MM.1S (cell line): Measurements from ENCODE around the gene TBC1D21.

Experiments
- DNase-seq: peaks from one replicate; pipeline ENCODE4 v3.0.0-alpha.2; 2015
- H2AFZ ChIP-seq: fragments of 300-600 bp; sonication (generic); 2 replicates; pipeline ENCODE4 v1.6.0; 2016; ENCODE audit warnings: antibody characterized with exemption, low read length
- H3F3A ChIP-seq: fragments of 300-600 bp; sonication (generic); 2 replicates; pipeline ENCODE4 v1.6.1; 2016; ENCODE audit warnings: mild to moderate bottlenecking, antibody characterized with exemption, low read length, moderate library complexity, mixed read lengths; ENCODE audit not compliant: insufficient read depth
- H3K27ac ChIP-seq: fragments of 300-600 bp; sonication (generic); 2 replicates; pipeline ENCODE4 v1.5.1; 2016; ENCODE audit warnings: mild to moderate bottlenecking, low read length
- H3K27me3 ChIP-seq: fragments of 300-600 bp; sonication (generic); replicated peaks from 2 replicates; pipeline ENCODE4 v1.6.0; 2016; ENCODE audit warnings: low read length; ENCODE audit not compliant: insufficient read depth
- H3K36me3 ChIP-seq: fragments of 300-600 bp; sonication (generic); replicated peaks from 2 replicates; pipeline ENCODE4 v1.6.1; 2016; ENCODE audit warnings: mild to moderate bottlenecking, low read length, mixed read lengths; ENCODE audit not compliant: insufficient read depth
- H3K4me1 ChIP-seq: fragments of 300-600 bp; sonication (generic); 2 replicates; pipeline ENCODE4 v1.6.1; 2016; ENCODE audit warnings: low read length, mixed read lengths
- H3K4me2 ChIP-seq: fragments of 300-600 bp; sonication (generic); 2 replicates; pipeline ENCODE4 v1.6.0; 2016; ENCODE audit warnings: low read depth, low read length
- H3K4me3 ChIP-seq: fragments of 300-600 bp; sonication (generic); 2 replicates; pipeline ENCODE4 v1.5.1; 2016; ENCODE audit warnings: low read length, mixed read lengths
- H3K79me2 ChIP-seq: fragments of 300-600 bp; sonication (generic); 2 replicates; pipeline ENCODE4 v1.6.1; 2016; ENCODE audit warnings: mixed run types, low read length, mixed read lengths
- H3K9ac ChIP-seq: fragments of 300-600 bp; sonication (generic); 2 replicates; pipeline ENCODE4 v1.6.1; 2016; ENCODE audit warnings: low read length, mixed read lengths
- H3K9me2 ChIP-seq: fragments of 300-600 bp; sonication (generic); replicated peaks from 2 replicates; pipeline ENCODE4 v1.6.1; 2016; ENCODE audit warnings: mild to moderate bottlenecking, low read length, mixed read lengths; ENCODE audit not compliant: insufficient read depth
- H3K9me3 ChIP-seq: fragments of 300-600 bp; sonication (generic); replicated peaks from 2 replicates; pipeline ENCODE4 v1.6.1; 2016; ENCODE audit warnings: mild to moderate bottlenecking, low read length, mixed read lengths; ENCODE audit not compliant: insufficient read depth
- H4K20me1 ChIP-seq: fragments of 300-600 bp; sonication (generic); 2 replicates; pipeline ENCODE4 v1.6.1; 2016; ENCODE audit warnings: mild to moderate bottlenecking, low read length, moderate library complexity, mixed read lengths; ENCODE audit not compliant: insufficient read depth
- EZH2 ChIP-seq: fragments of 300-600 bp; sonication (generic); optimal IDR thresholded peaks from 2 replicates; pipeline ENCODE3; 2017; ENCODE audit warnings: low read depth, mild to moderate bottlenecking, antibody characterized with exemption, low read length, mixed read lengths
- EZH2phosphoT487 ChIP-seq: fragments of 300-600 bp; sonication (generic); IDR thresholded peaks from 2 replicates; pipeline ENCODE4 v1.6.1; 2018; ENCODE audit warnings: antibody characterized with exemption, low read length
- TF ChIP-seq, protein P1 (sequence below): fragments of 300-600 bp; sonication (generic); IDR thresholded peaks from 2 replicates; pipeline ENCODE4 v1.5.1; 2016; ENCODE audit warnings: antibody characterized with exemption, low read length, mixed read lengths

Gene TBC1D21

DNA sequence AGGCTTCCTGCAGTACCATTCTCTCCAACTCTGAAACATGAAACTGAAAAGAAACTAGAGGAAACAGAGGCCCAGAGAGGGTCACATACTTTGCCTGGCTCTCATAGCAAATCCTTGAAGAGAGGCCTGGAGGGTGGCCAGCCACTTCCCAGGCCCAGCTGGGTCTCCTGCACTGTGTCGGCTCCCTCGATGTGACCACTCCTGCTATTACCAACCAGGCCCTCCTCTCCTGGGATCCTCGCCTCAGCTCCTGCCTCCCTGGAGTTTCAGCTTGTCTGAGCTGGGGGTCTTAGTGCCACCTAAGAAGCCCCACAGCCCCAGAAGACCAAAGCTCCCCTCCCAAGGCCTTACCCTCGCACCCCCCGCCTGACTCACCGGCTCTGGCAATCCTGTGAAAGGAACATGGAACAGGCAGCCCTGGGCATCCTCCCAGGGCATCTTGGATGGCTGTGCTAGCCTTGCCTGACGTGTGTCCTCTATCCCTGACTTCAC is 57.5 kb downstream of the TBC1D21 start:
- no peaks in the 10 kb centered on the region for H4K20me1 ChIP-seq
- no peak overlapping the region for H3K4me2 ChIP-seq
- DNase-seq: no peak
- H3K79me2 ChIP-seq: no peaks in the 10 kb centered on the region
- H3K9ac ChIP-seq: no peak overlapping the region
- H3K9me3 ChIP-seq: no peaks in the 10 kb centered on the region
- H3K36me3 ChIP-seq: no peaks in the 10 kb centered on the region
- no peaks in the 10 kb centered on the region for H3K9me2 ChIP-seq
- H3K27ac ChIP-seq: no peak overlapping the region
- no peaks in the 10 kb centered on the region for H3K4me1 ChIP-seq
- H3F3A ChIP-seq: no peaks in the 10 kb centered on the region
- no peak overlapping the region for H3K4me3 ChIP-seq
- no peak overlapping the region for H2AFZ ChIP-seq
- H3K27me3 ChIP-seq: peaks cover 36% of the 10 kb centered on the region
- TF ChIP-seq EZH2phosphoT487: no peak
- TF ChIP-seq EZH2: no peak
- TF ChIP-seq, protein P1, sequence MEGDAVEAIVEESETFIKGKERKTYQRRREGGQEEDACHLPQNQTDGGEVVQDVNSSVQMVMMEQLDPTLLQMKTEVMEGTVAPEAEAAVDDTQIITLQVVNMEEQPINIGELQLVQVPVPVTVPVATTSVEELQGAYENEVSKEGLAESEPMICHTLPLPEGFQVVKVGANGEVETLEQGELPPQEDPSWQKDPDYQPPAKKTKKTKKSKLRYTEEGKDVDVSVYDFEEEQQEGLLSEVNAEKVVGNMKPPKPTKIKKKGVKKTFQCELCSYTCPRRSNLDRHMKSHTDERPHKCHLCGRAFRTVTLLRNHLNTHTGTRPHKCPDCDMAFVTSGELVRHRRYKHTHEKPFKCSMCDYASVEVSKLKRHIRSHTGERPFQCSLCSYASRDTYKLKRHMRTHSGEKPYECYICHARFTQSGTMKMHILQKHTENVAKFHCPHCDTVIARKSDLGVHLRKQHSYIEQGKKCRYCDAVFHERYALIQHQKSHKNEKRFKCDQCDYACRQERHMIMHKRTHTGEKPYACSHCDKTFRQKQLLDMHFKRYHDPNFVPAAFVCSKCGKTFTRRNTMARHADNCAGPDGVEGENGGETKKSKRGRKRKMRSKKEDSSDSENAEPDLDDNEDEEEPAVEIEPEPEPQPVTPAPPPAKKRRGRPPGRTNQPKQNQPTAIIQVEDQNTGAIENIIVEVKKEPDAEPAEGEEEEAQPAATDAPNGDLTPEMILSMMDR: no peak

- Histone ChIP-seq H3K4me1 (no peaks in the 10 kb centered on the region), H3K79me2 (no peaks in the 10 kb centered on the region), H2AFZ (no peak overlapping the region), H3K4me2 (no peak overlapping the region), H3K36me3 (no peaks in the 10 kb centered on the region), H4K20me1 (no peaks in the 10 kb centered on the region), H3K27me3 (peaks cover 34% of the 10 kb centered on the region; the same call in 1 of the 2 replicates), H3F3A (no peaks in the 10 kb centered on the region), H3K27ac (no peak overlapping the region), H3K9me3 (no peaks in the 10 kb centered on the region), H3K4me3 (no peak overlapping the region), H3K9ac (no peak overlapping the region), H3K9me2 (no peaks in the 10 kb centered on the region)
- TF ChIP-seq, protein P1: no peak
- TF ChIP-seq EZH2 (no peak), EZH2phosphoT487 (no peak)
- DNase-seq: no peak
Measured at GRCh38 chr15:73931441-73931840, 58.1 kb downstream of the TBC1D21 start.

- Histone ChIP-seq H3K9ac (no peak overlapping the region), H2AFZ (no peak overlapping the region), H3K4me1 (no peaks in the 10 kb centered on the region), H3K27me3 (peaks cover 31% of the 10 kb centered on the region; the same call in 1 of the 2 replicates), H3K27ac (no peak overlapping the region), H3F3A (no peaks in the 10 kb centered on the region), H3K4me3 (no peak overlapping the region), H3K36me3 (no peaks in the 10 kb centered on the region), H4K20me1 (no peaks in the 10 kb centered on the region), H3K79me2 (no peaks in the 10 kb centered on the region), H3K9me3 (no peaks in the 10 kb centered on the region), H3K9me2 (no peaks in the 10 kb centered on the region), H3K4me2 (no peak overlapping the region)
- no peak for DNase-seq
- no peak for TF ChIP-seq EZH2phosphoT487
- TF ChIP-seq EZH2: no peak
- TF ChIP-seq, protein P1: no peak
Measured at GRCh38 chr15:73932381-73933191, 59.2 kb downstream of the TBC1D21 start.
